Measurements from ENCODE around the gene PMIS2. TPM values are rescaled to one million over a fixed set of nuclear protein-coding genes. Genes with fewer than 3 reads are reported as not detected.

PMIS2 gene
- total and polyA plus RNA-seq, 7 donors, result not detected

DNA sequence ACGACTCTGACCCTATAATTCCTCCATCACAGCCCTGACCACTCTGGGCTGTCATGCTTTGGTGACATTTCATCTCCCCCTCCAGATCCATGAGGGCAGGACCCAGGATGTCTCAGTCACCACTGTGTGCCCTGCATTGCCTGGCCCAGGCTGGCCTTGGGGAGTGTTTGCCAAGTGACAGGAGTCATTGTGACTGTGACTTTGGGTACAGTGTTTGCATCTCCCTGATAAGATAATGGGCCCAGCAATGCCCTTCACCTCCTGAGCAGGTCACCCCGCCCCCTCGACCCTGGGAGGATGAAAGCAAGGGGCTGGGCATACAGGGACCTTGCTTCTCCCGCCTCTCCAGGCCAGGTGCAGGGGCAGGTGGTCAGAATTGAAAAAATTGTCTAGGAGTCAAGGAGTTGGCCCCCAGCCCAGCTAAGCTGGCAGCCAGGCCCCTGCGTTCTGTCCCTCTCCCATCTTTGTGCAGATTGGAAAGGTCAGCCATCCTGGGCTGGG lies 16.6 kb upstream of the PMIS2 start:
- Histone ChIP-seq H3K4me1 (no peaks in the 10 kb centered on the region), H3K27me3 (peaks cover 0 to 20% (median 0%) of the 10 kb centered on the region in 3 donors), H3K9me3 (no peaks in the 10 kb centered on the region), H3K36me3 (no peaks in the 10 kb centered on the region), H3K4me3 (no peak overlapping the region), H3K27ac (no peak overlapping the region)
- TF ChIP-seq, protein P1, sequence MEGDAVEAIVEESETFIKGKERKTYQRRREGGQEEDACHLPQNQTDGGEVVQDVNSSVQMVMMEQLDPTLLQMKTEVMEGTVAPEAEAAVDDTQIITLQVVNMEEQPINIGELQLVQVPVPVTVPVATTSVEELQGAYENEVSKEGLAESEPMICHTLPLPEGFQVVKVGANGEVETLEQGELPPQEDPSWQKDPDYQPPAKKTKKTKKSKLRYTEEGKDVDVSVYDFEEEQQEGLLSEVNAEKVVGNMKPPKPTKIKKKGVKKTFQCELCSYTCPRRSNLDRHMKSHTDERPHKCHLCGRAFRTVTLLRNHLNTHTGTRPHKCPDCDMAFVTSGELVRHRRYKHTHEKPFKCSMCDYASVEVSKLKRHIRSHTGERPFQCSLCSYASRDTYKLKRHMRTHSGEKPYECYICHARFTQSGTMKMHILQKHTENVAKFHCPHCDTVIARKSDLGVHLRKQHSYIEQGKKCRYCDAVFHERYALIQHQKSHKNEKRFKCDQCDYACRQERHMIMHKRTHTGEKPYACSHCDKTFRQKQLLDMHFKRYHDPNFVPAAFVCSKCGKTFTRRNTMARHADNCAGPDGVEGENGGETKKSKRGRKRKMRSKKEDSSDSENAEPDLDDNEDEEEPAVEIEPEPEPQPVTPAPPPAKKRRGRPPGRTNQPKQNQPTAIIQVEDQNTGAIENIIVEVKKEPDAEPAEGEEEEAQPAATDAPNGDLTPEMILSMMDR (IDR thresholded peaks at IDR 0.05), result no peak
- TF ChIP-seq POLR2AphosphoS5 (IDR thresholded peaks at IDR 0.05) (no peak), EP300 (IDR thresholded peaks at IDR 0.05) (no peak), POLR2A (IDR thresholded peaks at IDR 0.05) (no peak)
- intact Hi-C loops (cut with DNase I), result no loop called here
- no peak for DNase-seq
- WGBS, 2 donors, result 40 to 65% methylated on average over 5 of the region's 5 CpGs

DNA sequence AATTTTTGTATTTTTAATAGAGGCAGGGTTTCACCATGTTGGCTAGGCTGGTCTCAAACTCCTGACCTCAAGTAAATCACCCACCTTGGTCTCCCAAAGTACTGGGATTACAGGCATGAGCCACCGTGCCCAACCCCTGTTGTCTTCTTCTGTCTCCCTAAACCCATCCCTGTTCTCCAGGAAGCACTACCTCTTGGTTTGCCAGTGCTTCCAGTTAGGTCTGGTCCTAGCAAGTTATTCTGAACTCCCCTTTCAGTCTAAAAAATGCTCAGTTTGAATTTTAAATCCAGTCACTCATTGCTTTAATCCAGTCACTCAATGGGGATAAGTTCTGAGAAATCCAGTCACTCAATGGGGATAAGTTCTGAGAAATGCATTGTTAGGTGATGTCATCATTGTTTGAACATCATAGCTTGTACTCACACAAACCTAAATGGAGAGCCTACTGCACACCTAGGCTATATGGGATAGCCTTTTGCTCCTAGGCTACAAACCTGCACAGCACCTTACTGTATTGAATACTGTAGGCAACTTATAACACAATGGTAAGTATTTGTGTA lies 14.5 kb upstream of the PMIS2 start:
- intact Hi-C loops (cut with DNase I), result no loop called here
- no peak for DNase-seq
- Histone ChIP-seq H3K4me3 (no peak overlapping the region), H3K9me3 (peaks cover 0 to 8% (median 4%) of the 10 kb centered on the region in 4 donors), H3K36me3 (no peaks in the 10 kb centered on the region), H3K27me3 (peaks cover 0 to 14% (median 0%) of the 10 kb centered on the region in 3 donors), H3K27ac (no peak overlapping the region), H3K4me1 (no peaks in the 10 kb centered on the region)
- WGBS, 2 donors, result 76 to 88% methylated on average over 1 of the region's 1 CpG
- TF ChIP-seq, protein P1 (IDR thresholded peaks at IDR 0.05), result no peak
- TF ChIP-seq POLR2AphosphoS5 (IDR thresholded peaks at IDR 0.05), result no peak
- no peak for TF ChIP-seq POLR2A (IDR thresholded peaks at IDR 0.05)
- TF ChIP-seq EP300 (IDR thresholded peaks at IDR 0.05), result no peak

DNA sequence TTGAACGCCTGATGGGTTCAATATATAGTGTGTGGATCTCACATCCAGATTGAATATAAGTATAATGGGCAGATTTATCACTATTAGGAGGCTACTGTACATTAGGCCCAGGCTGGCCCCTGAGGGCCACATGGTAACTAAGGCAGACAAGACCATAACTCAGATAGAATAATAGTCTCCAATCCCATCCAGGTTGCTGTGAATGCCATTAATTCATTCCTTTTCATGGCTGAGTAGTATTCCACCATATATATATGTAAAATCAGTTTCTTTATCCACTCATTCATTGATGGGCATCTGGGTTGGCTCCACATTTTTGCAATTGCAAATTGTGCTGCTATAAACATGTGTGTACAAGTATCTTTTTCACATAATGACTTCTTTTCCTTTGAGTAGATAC lies 8.1 kb upstream of the PMIS2 start:
- H3K4me1 ChIP-seq, result no peaks in the 10 kb centered on the region
- H3K9me3 ChIP-seq, result peaks cover 0 to 8% (median 4%) of the 10 kb centered on the region in 4 donors
- no peaks in the 10 kb centered on the region for H3K36me3 ChIP-seq
- WGBS, 2 donors, result 78 to 86% methylated on average over 1 of the region's 1 CpG
- TF ChIP-seq POLR2AphosphoS5 (IDR thresholded peaks at IDR 0.05), result no peak
- H3K27ac ChIP-seq, result no peak overlapping the region
- intact Hi-C loops (cut with DNase I), result no loop called here
- H3K27me3 ChIP-seq, result peaks cover 0 to 5% (median 0%) of the 10 kb centered on the region in 3 donors
- no peak overlapping the region for H3K4me3 ChIP-seq
- no peak for DNase-seq

DNA sequence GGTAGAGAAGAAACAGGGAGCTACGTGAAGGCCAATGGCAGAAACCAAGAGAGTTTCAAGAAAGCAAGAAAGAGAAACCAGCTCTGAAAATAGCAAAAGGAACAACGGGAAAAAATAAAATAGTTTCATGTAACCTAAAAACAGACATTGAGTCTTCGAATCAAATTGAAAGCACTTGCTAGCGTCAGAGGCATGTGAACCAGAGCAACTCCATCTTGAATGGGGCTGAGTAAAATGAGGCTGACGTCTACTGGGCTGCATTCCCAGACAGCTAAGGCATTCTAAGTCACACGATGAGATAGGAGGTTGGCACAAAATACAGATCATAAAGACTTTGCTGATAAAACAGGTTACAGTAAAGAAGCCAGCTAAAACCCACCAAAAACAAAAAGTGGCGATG lies 7.3 kb upstream of the PMIS2 start:
- TF ChIP-seq POLR2A (IDR thresholded peaks at IDR 0.05) (no peak), POLR2AphosphoS5 (IDR thresholded peaks at IDR 0.05) (no peak), EP300 (IDR thresholded peaks at IDR 0.05) (no peak)
- TF ChIP-seq, protein P1 (IDR thresholded peaks at IDR 0.05), result no peak
- Histone ChIP-seq H3K4me3 (no peak overlapping the region), H3K36me3 (no peaks in the 10 kb centered on the region), H3K27ac (no peak overlapping the region), H3K27me3 (peaks cover 0 to 5% (median 0%) of the 10 kb centered on the region in 3 donors), H3K9me3 (peaks cover 0 to 8% (median 4%) of the 10 kb centered on the region in 4 donors), H3K4me1 (no peaks in the 10 kb centered on the region)
- intact Hi-C loops (cut with DNase I), result no loop called here
- 74 to 76% methylated on average over 7 of the region's 7 CpGs for WGBS, 2 donors
- no peak for DNase-seq

DNA sequence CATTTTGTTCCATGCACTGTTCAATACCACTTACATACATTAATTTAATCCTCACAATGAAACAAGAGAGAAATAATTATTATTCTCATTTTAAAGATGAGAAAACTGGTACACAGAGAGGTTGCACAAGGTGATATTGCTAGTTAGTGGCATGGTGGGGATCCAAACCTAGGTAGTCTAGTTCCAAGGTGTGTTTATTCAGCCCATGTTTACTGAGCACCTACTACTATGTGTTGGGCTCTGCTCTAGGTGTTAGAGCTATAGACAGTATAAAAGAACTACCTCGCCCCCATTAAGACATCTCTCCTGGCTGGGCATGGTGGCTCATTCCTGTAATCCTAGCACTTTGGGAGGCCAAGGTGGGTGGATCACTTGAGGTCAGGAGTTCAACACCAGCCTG lies 3.2 kb upstream of the PMIS2 start:
- TF ChIP-seq POLR2AphosphoS5 (IDR thresholded peaks at IDR 0.05) (no peak), EP300 (IDR thresholded peaks at IDR 0.05) (no peak)
- TF ChIP-seq, protein P1 (IDR thresholded peaks at IDR 0.05), result no peak

More for the DNA sequence above, 3.2 kb upstream of the PMIS2 start:
- no peaks in the 10 kb centered on the region for H3K36me3 ChIP-seq
- peaks cover 0 to 3% (median 0%) of the 10 kb centered on the region in 4 donors for H3K9me3 ChIP-seq
- no peak overlapping the region for H3K4me3 ChIP-seq
- intact Hi-C loops (cut with DNase I), result no loop called here
- H3K4me1 ChIP-seq, result no peaks in the 10 kb centered on the region
- 87 to 94% methylated on average over 1 of the region's 1 CpG for WGBS, 2 donors
- peaks cover 0 to 19% (median 0%) of the 10 kb centered on the region in 3 donors for H3K27me3 ChIP-seq
- no peak overlapping the region for H3K27ac ChIP-seq
- no peak for DNase-seq
